Neural cell (in vitro differentiated cells): ENCODE measurements around the gene OR10G6. TPM values are rescaled to one million over a fixed set of nuclear protein-coding genes. Genes with fewer than 3 reads are reported as not detected.

Source experiments
- H2AFZ ChIP-seq: fragments of 200-600, 300-800 bp; sonication (generic), shearing (Covaris generic); 2 replicates; pipeline ENCODE4 v1.6.0; 2014; ENCODE audit warnings: low read depth, mild to moderate bottlenecking, antibody characterized with exemption, low read length, moderate library complexity
- H3F3A ChIP-seq: fragments of 200-600 bp; shearing (Covaris generic); 2 replicates; pipeline ENCODE4 v1.6.1; 2016; ENCODE audit warnings: mild to moderate bottlenecking, moderate library complexity, mixed read lengths, antibody characterized with exemption, low read length; ENCODE audit not compliant: insufficient read depth, poor library complexity, severe bottlenecking
- H3K27ac ChIP-seq: fragments of 200-600, 300-800 bp; sonication (generic), shearing (Covaris generic); 2 replicates; pipeline ENCODE4 v1.5.1; 2014; ENCODE audit warnings: mild to moderate bottlenecking, low read length, moderate library complexity
- H3K27me3 ChIP-seq: fragments of 300-800, 200-600 bp; sonication (generic), shearing (Covaris generic); 2 replicates; pipeline ENCODE4 v1.6.0; 2014; ENCODE audit warnings: mild to moderate bottlenecking, low read depth, low read length, moderate library complexity; ENCODE audit not compliant: insufficient read depth
- H3K36me3 ChIP-seq: fragments of 300-800, 200-600 bp; sonication (generic), shearing (Covaris generic); 2 replicates; pipeline ENCODE4 v1.5.1; 2014; ENCODE audit warnings: mild to moderate bottlenecking, antibody characterized with exemption, low read length, moderate library complexity; ENCODE audit not compliant: insufficient read depth
- H3K4me2 ChIP-seq: fragments of 300-800, 200-600 bp; sonication (generic), shearing (Covaris generic); 2 replicates; pipeline ENCODE4 v1.6.0; 2014; ENCODE audit warnings: mild to moderate bottlenecking, low read length
- H3K4me3 ChIP-seq: fragments of 300-800, 200-600 bp; sonication (generic), shearing (Covaris generic); 2 replicates; pipeline ENCODE4 v1.5.1; 2014; ENCODE audit warnings: mild to moderate bottlenecking, low read length, moderate library complexity
- H3K79me2 ChIP-seq: fragments of 200-600 bp; shearing (Covaris generic); replicated peaks from 2 replicates; pipeline ENCODE4 v1.6.0; 2014; ENCODE audit warnings: mild to moderate bottlenecking, low read length, moderate library complexity; ENCODE audit not compliant: insufficient read depth
- H3K9ac ChIP-seq: fragments of 300-800, 200-600 bp; sonication (generic), shearing (Covaris generic); 2 replicates; pipeline ENCODE4 v1.6.1; 2016; ENCODE audit warnings: mild to moderate bottlenecking, low read length, mixed read lengths
- H3K9me2 ChIP-seq: fragments of 200-600 bp; shearing (Covaris generic); 2 replicates; pipeline ENCODE4 v1.6.1; 2016; ENCODE audit warnings: mild to moderate bottlenecking, low read length, mixed read lengths; ENCODE audit not compliant: insufficient read depth
- H3K9me3 ChIP-seq: fragments of 200-600, 300-800 bp; sonication (generic), shearing (Covaris generic); 2 replicates; pipeline ENCODE4 v1.6.1; 2016; ENCODE audit warnings: mild to moderate bottlenecking, mixed run types, low read length, moderate library complexity, mixed read lengths
- H4K20me1 ChIP-seq: fragments of 200-600 bp; shearing (Covaris generic); 2 replicates; pipeline ENCODE4 v1.6.1; 2016; ENCODE audit warnings: mild to moderate bottlenecking, mixed run types; ENCODE audit not compliant: insufficient read depth
- EP300 ChIP-seq: fragments of 450-650 bp; conservative IDR thresholded peaks from 2 replicates; pipeline ENCODE4 v1.6.1; 2014; ENCODE audit warnings: antibody characterized with exemption, mild to moderate bottlenecking, moderate library complexity; ENCODE audit not compliant: poor library complexity, severe bottlenecking
- EZH2 ChIP-seq: fragments of 200-600, 300-800 bp; shearing (Covaris generic), sonication (generic); IDR thresholded peaks from 2 replicates; pipeline ENCODE4 v1.6.1; 2014; ENCODE audit warnings: antibody characterized with exemption, low read length, borderline replicate concordance, mild to moderate bottlenecking; ENCODE audit not compliant: insufficient read depth, poor library complexity, severe bottlenecking
- MXI1 ChIP-seq: fragments of 450-650 bp; conservative IDR thresholded peaks from 2 replicates; pipeline ENCODE4 v1.6.1; 2014; ENCODE audit warnings: antibody characterized with exemption, mild to moderate bottlenecking; ENCODE audit not compliant: poor library complexity, severe bottlenecking
- POLR2AphosphoS5 ChIP-seq: IDR thresholded peaks from 2 replicates; pipeline ENCODE4 v1.6.1; 2012
- RAD21 ChIP-seq: fragments of 450-650 bp; conservative IDR thresholded peaks from 2 replicates; pipeline ENCODE4 v1.6.1; 2014; ENCODE audit warnings: antibody characterized with exemption, mild to moderate bottlenecking, moderate library complexity
- REST ChIP-seq: IDR thresholded peaks from 2 replicates; pipeline ENCODE4 v1.6.1; 2012; ENCODE audit warnings: borderline replicate concordance
- SMC3 ChIP-seq: fragments of 450-650 bp; conservative IDR thresholded peaks from 2 replicates; pipeline ENCODE4 v1.6.1; 2014; ENCODE audit warnings: antibody characterized with exemption, mild to moderate bottlenecking, moderate library complexity; ENCODE audit not compliant: poor library complexity
- TAF1 ChIP-seq: IDR thresholded peaks from 2 replicates; pipeline ENCODE4 v1.6.1; 2012; ENCODE audit warnings: low read depth
- polyA plus RNA-seq: library from polyadenylated mRNA; depleted of rRNA; stranded (reverse); fragments of >200 nt; gene quantifications from 2 replicates; pipeline ENCODE4 v1.2.3, GENCODE V29; 2014
- TF ChIP-seq, protein P1 (sequence below): fragments of 450-650 bp; IDR thresholded peaks from 2 replicates; pipeline ENCODE4 v1.5.1; 2014; ENCODE audit warnings: antibody characterized with exemption, mild to moderate bottlenecking, moderate library complexity; ENCODE audit not compliant: poor library complexity, severe bottlenecking

Gene OR10G6
- polyA plus RNA-seq, 1 donor from 2014 or later: not detected

- H3K4me2 ChIP-seq: no peak overlapping the region
- no peaks in the 10 kb centered on the region for H3K9me3 ChIP-seq
- H3K27ac ChIP-seq: no peak overlapping the region
- no peaks in the 10 kb centered on the region for H3K9me2 ChIP-seq
- no peak overlapping the region for H3K9ac ChIP-seq
- no peaks in the 10 kb centered on the region for H3K36me3 ChIP-seq
- H3K4me3 ChIP-seq: no peak overlapping the region
- H3K27me3 ChIP-seq: no peaks in the 10 kb centered on the region
- TF ChIP-seq POLR2AphosphoS5 (no peak), SMC3 (no peak), MXI1 (no peak)
- no peak overlapping the region for H2AFZ ChIP-seq
- H3F3A ChIP-seq: no peaks in the 10 kb centered on the region
- no peaks in the 10 kb centered on the region for H3K79me2 ChIP-seq
- H4K20me1 ChIP-seq: no peaks in the 10 kb centered on the region
Measured at GRCh38 chr11:123979311-123979710, 15.7 kb downstream of the OR10G6 start.

- Histone ChIP-seq H3F3A (no peaks in the 10 kb centered on the region), H3K79me2 (no peaks in the 10 kb centered on the region)
Measured at GRCh38 chr11:123977731-123978347, 17.1 kb downstream of the OR10G6 start, which contains the start of gene OR10S1. TSS of gene OR10S1 (minus strand) at chr11:123977781. CDS start at chr11:123977664, 117 bp downstream.

More at GRCh38 chr11:123977731-123978347, 17.1 kb downstream of the OR10G6 start, which contains the start of gene OR10S1:
- TF ChIP-seq TAF1 (no peak), SMC3 (no peak), POLR2AphosphoS5 (no peak), EP300 (no peak), REST (no peak), EZH2 (no peak), MXI1 (no peak), RAD21 (no peak)
- TF ChIP-seq, protein P1, sequence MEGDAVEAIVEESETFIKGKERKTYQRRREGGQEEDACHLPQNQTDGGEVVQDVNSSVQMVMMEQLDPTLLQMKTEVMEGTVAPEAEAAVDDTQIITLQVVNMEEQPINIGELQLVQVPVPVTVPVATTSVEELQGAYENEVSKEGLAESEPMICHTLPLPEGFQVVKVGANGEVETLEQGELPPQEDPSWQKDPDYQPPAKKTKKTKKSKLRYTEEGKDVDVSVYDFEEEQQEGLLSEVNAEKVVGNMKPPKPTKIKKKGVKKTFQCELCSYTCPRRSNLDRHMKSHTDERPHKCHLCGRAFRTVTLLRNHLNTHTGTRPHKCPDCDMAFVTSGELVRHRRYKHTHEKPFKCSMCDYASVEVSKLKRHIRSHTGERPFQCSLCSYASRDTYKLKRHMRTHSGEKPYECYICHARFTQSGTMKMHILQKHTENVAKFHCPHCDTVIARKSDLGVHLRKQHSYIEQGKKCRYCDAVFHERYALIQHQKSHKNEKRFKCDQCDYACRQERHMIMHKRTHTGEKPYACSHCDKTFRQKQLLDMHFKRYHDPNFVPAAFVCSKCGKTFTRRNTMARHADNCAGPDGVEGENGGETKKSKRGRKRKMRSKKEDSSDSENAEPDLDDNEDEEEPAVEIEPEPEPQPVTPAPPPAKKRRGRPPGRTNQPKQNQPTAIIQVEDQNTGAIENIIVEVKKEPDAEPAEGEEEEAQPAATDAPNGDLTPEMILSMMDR: no peak
- H3K4me2 ChIP-seq: no peak within 1 kb of the TSS
- no peaks in the 10 kb centered on the region for H3K27me3 ChIP-seq
- H4K20me1 ChIP-seq: no peaks in the 10 kb centered on the region
- no peaks in the 10 kb centered on the region for H3K36me3 ChIP-seq
- H3K9me2 ChIP-seq: no peaks in the 10 kb centered on the region
- H2AFZ ChIP-seq: no peak within 1 kb of the TSS
- no peak within 1 kb of the TSS for H3K4me3 ChIP-seq
- no peaks in the 10 kb centered on the region for H3K9me3 ChIP-seq
- H3K27ac ChIP-seq: no peak within 1 kb of the TSS
- no peak within 1 kb of the TSS for H3K9ac ChIP-seq
